ENCODE results near the gene CCDC137.

DNA sequence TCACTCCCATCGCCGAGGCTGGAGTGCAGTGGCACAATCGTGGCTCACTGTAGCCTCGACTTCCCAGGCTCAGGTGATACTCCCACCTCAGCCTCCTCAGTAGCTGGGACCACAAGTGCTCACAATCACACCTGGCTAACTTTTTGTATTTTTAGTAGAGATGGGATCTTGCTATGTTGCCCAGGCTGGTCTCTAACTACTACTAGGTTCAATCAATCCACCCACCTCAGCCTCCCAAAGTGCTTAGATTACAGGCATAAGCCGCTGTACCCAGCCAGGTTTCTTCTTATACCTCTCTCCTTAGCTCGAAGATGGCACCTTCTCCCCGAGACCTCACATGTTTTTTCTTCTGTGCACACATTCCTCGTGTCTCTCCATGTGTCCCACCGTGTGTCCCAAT is 26.5 kb upstream of the CCDC137 start:
- TF ChIP-seq, protein P1, sequence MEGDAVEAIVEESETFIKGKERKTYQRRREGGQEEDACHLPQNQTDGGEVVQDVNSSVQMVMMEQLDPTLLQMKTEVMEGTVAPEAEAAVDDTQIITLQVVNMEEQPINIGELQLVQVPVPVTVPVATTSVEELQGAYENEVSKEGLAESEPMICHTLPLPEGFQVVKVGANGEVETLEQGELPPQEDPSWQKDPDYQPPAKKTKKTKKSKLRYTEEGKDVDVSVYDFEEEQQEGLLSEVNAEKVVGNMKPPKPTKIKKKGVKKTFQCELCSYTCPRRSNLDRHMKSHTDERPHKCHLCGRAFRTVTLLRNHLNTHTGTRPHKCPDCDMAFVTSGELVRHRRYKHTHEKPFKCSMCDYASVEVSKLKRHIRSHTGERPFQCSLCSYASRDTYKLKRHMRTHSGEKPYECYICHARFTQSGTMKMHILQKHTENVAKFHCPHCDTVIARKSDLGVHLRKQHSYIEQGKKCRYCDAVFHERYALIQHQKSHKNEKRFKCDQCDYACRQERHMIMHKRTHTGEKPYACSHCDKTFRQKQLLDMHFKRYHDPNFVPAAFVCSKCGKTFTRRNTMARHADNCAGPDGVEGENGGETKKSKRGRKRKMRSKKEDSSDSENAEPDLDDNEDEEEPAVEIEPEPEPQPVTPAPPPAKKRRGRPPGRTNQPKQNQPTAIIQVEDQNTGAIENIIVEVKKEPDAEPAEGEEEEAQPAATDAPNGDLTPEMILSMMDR (conservative IDR thresholded peaks at IDR 0.05; ENCODE audit: low read length) = no peak
- TF ChIP-seq EZH2phosphoT487 (IDR thresholded peaks at IDR 0.05; ENCODE audit: borderline replicate concordance, low read depth, low read length) = no peak

Data from OCI-LY7 (cell line).